Left lung (tissue), 10 donors: ENCODE results near the gene PHB1. TPM values are rescaled to one million over a fixed set of nuclear protein-coding genes. Genes with fewer than 3 reads are reported as not detected.

Source experiments
- ATAC-seq: fragments of 200-7000 bp; cut with Tn5 transposase; one replicate; pipeline ENCODE4 v1.9.1; 2020; ENCODE audit warnings: moderate library complexity
- DNase-seq, 4 donors: peaks; one replicate each; pipeline ENCODE4 v3.0.0-alpha.2; 2013 to 2020
- H3K27ac ChIP-seq, 2 donors: fragments of 200-600 bp; sonication (generic) in 1 of 2; one replicate each; pipeline versions ENCODE4 v1.5.0 to v1.8.0; 2020 to 2021
- H3K27me3 ChIP-seq, 2 donors: fragments of 200-600 bp; sonication (generic) in 1 of 2; one replicate each; pipeline versions ENCODE4 v1.5.0 to v1.8.0; 2020 to 2021
- H3K36me3 ChIP-seq, 2 donors: fragments of 200-600 bp; sonication (generic) in 1 of 2; one replicate each; pipeline versions ENCODE4 v1.5.0 to v1.8.0; 2020 to 2021
- H3K4me1 ChIP-seq, 2 donors: fragments of 200-600 bp; one replicate each; pipeline ENCODE4 v1.8.0; 2021
- H3K4me3 ChIP-seq, 2 donors: fragments of 200-600 bp; sonication (generic) in 1 of 2; one replicate each; pipeline versions ENCODE4 v1.5.0 to v1.8.0; 2020 to 2021; ENCODE audit warnings: mild to moderate bottlenecking in 1 of 2
- H3K9me3 ChIP-seq, 2 donors: fragments of 200-600 bp; sonication (generic) in 1 of 2; one replicate each; pipeline versions ENCODE4 v1.5.0 to v1.8.0; 2020 to 2021
- CTCF ChIP-seq, 2 donors: fragments of 200-600 bp; sonication (generic) in 1 of 2; IDR thresholded peaks; one replicate each; pipeline versions ENCODE4 v1.5.0 to v1.8.0; 2021; ENCODE audit warnings: antibody characterized with exemption in 2 of 2
- intact Hi-C, 2 donors: fragments of 100-400 bp; cut with DNase I; formaldehyde crosslinking; loops; one replicate each; pipeline versions ENCODE4 v1.11.2 to v1.14.2; 2022
- polyA plus RNA-seq, 6 donors: library from polyadenylated mRNA; unstranded; fragments of 120-200 nt; gene quantifications; one replicate each; pipeline ENCODE4 v1.2.1, GENCODE V29; 2013; ENCODE audit not compliant: insufficient read length in 6 of 6
- total RNA-seq, 2 donors: library from RNA; stranded (reverse); fragmentation: NEBNext Ultra II Directional; extraction: Animal tissue kit (Norgen Biotek cat#: 25700); gene quantifications; one replicate each; pipeline ENCODE4 v1.2.1, GENCODE V29; 2021
- donor health status: DM: no; HTN: yes; CAD: no.
- donor health status: DM: no; HTN: no; CAD: no.

Gene PHB1
- total and polyA plus RNA-seq, 8 donors = 146 to 173 (median 162) TPM

GRCh38 chr17:49373115-49373514, 41.6 kb downstream of the PHB1 start:
- TF ChIP-seq CTCF (IDR thresholded peaks at IDR 0.05) = no peak
- Histone ChIP-seq H3K4me3 (no peak overlapping the region), H3K27ac (no peak overlapping the region), H3K36me3 (no peaks in the 10 kb centered on the region), H3K4me1 (peaks cover 0 to 5% of the 10 kb centered on the region in 2 donors), H3K27me3 (no peaks in the 10 kb centered on the region), H3K9me3 (no peaks in the 10 kb centered on the region)
- ATAC-seq (no peak), DNase-seq (no peak)
- intact Hi-C loops = no loop called here

GRCh38 chr17:49372425-49372824, 42.3 kb downstream of the PHB1 start:
- Histone ChIP-seq H3K27me3 (no peaks in the 10 kb centered on the region), H3K4me3 (no peak overlapping the region), H3K27ac (no peak overlapping the region), H3K36me3 (no peaks in the 10 kb centered on the region), H3K4me1 (peaks cover 0 to 5% of the 10 kb centered on the region in 2 donors), H3K9me3 (no peaks in the 10 kb centered on the region)
- DNase-seq (no peak), ATAC-seq (no peak)
- TF ChIP-seq CTCF (IDR thresholded peaks at IDR 0.05) = no peak
- intact Hi-C loops = no loop called here

- Histone ChIP-seq H3K27me3 (no peaks in the 10 kb centered on the region), H3K36me3 (no peaks in the 10 kb centered on the region), H3K4me3 (no peak overlapping the region), H3K9me3 (no peaks in the 10 kb centered on the region), H3K4me1 (peaks cover 0 to 5% of the 10 kb centered on the region in 2 donors), H3K27ac (no peak overlapping the region)
- DNase-seq = no peak
- intact Hi-C loops = no loop called here
- no peak for TF ChIP-seq CTCF (IDR thresholded peaks at IDR 0.05)
- ATAC-seq = no peak
Observed at GRCh38 chr17:49370971-49371834, 43.5 kb downstream of the PHB1 start.

- no peak for ATAC-seq
- no peak for TF ChIP-seq CTCF (IDR thresholded peaks at IDR 0.05)
- H3K27ac ChIP-seq = no peak overlapping the region
- H3K4me3 ChIP-seq = no peak overlapping the region
- DNase-seq = no peak
- H3K36me3 ChIP-seq = no peaks in the 10 kb centered on the region
- intact Hi-C loops = no loop called here
- no peaks in the 10 kb centered on the region for H3K9me3 ChIP-seq
- peaks cover 0 to 5% of the 10 kb centered on the region in 2 donors for H3K4me1 ChIP-seq
- no peaks in the 10 kb centered on the region for H3K27me3 ChIP-seq
Observed at GRCh38 chr17:49369760-49370159, 44.9 kb downstream of the PHB1 start.

GRCh38 chr17:49369089-49369488, 45.6 kb downstream of the PHB1 start:
- ATAC-seq = no peak
- TF ChIP-seq CTCF (IDR thresholded peaks at IDR 0.05) = no peak
- Histone ChIP-seq H3K27me3 (no peaks in the 10 kb centered on the region), H3K36me3 (no peaks in the 10 kb centered on the region), H3K27ac (no peak overlapping the region), H3K4me3 (no peak overlapping the region), H3K4me1 (peaks cover 0 to 5% of the 10 kb centered on the region in 2 donors), H3K9me3 (no peaks in the 10 kb centered on the region)
- DNase-seq = no peak
- intact Hi-C loops = no loop called here
